Esophagus muscularis mucosa (tissue), 3 donors: ENCODE data around the gene CAD.

Source experiments
- POLR2A ChIP-seq: fragments of 450-650 bp; IDR thresholded peaks from one replicate; pipeline ENCODE4 v1.6.1; 2017; ENCODE audit warnings: antibody characterized with exemption, moderate library complexity, mild to moderate bottlenecking, low read depth
- TF ChIP-seq, protein P1 (sequence below), 3 experiments: fragments of 200-600 bp in 2 of 3; fragments of 450-650 bp in 1 of 3; sonication (generic) in 2 of 3; IDR thresholded peaks; one replicate each; pipeline ENCODE4 v1.5.1; 2017 to 2019; ENCODE audit warnings: antibody characterized with exemption in 3 of 3, mild to moderate bottlenecking in 2 of 3, moderate library complexity in 1 of 3

DNA sequence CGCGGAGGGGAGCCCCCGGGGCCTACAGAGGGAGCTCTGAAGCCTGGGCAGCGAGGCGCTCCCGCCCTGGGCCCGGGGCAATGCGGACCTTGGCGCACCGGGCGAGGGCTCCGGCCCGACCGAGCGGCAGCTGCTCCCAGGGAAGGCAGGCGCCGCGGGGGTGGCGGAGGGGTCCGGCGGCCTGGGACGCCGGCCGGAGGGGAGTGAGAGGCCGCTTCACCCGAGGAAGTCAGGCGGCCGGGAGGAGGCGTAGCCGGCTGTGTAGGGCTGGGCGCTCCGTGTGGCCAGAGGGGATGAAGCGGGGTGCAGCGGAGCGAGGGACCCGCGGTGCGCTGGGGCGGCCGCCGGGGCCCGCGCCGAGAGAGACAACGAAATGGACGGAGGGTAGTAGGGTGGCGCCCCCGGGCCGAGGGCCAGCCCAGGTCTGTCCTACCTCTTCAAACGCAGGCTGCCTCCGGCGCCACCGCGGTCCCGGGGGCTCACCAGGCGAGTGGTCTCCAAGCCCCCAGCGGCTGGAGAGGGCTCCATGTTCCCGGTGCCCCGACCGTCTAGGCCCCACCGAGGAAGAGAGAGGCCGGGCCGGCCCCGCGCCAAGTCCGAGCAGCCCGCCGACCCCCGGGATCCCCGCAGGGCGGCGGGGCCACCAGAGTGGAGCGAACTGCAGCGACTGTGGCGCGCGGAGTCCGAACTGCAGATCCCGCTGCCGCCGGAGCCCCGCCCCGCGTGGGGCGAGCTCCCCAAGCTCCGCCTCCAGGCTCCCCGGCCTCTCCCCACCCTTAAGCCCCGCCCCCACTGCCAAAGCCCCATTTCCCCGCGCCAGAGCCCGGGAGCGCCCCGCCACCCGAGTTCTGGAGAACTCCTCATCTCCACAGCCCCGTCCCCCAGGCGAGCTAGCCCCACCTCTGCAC, 45.5 kb downstream of the CAD start, which contains the start of gene SLC30A3:
- no peak for TF ChIP-seq POLR2A
- TF ChIP-seq, protein P1, sequence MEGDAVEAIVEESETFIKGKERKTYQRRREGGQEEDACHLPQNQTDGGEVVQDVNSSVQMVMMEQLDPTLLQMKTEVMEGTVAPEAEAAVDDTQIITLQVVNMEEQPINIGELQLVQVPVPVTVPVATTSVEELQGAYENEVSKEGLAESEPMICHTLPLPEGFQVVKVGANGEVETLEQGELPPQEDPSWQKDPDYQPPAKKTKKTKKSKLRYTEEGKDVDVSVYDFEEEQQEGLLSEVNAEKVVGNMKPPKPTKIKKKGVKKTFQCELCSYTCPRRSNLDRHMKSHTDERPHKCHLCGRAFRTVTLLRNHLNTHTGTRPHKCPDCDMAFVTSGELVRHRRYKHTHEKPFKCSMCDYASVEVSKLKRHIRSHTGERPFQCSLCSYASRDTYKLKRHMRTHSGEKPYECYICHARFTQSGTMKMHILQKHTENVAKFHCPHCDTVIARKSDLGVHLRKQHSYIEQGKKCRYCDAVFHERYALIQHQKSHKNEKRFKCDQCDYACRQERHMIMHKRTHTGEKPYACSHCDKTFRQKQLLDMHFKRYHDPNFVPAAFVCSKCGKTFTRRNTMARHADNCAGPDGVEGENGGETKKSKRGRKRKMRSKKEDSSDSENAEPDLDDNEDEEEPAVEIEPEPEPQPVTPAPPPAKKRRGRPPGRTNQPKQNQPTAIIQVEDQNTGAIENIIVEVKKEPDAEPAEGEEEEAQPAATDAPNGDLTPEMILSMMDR (IDR thresholded peaks at IDR 0.05), result no peak
